SU-DHL-6 (cell line): Measurements from ENCODE around the gene LDHA.

Experiments used
- CTCF ChIP-seq: fragments of 200-600 bp; sonication (generic); IDR thresholded peaks from one replicate; pipeline ENCODE4 v1.5.1; 2017; ENCODE audit warnings: antibody characterized with exemption, mild to moderate bottlenecking, low read length, moderate library complexity; ENCODE audit not compliant: insufficient read depth, poor library complexity, severe bottlenecking
- EZH2phosphoT487 ChIP-seq: fragments of 200-600 bp; sonication (generic), shearing (Covaris generic); conservative IDR thresholded peaks from 2 replicates; pipeline ENCODE4 v1.6.1; 2018; ENCODE audit warnings: mild to moderate bottlenecking, antibody characterized with exemption, low read length, moderate library complexity, mixed read lengths

DNA sequence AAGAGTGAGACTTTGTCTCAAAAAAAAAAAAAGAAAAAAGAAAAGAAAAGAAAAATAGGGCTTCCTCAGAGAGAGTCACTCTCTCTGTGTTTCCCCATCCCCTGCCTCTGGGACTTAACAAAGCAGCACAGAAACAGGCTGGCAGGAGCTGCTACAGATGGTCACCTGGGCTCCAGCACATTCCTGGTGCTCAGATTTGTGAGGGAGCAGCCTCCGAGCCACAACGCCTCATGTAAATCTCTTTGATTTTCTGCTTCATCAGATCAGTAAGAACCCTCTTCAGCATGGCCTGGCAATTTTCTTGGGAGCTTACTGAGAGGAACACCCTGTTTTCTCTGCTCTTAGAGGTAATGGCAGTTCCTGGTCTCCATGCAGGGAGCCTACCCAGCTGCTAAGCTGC is 15.2 kb upstream of the LDHA start:
- no peak for TF ChIP-seq CTCF
- no peak for TF ChIP-seq EZH2phosphoT487
